ENCODE measurements around the gene ADARB2. TPM values are rescaled to one million over a fixed set of nuclear protein-coding genes. Genes with fewer than 3 reads are reported as not detected.

The ADARB2 gene
- total and polyA plus RNA-seq, 8 donors = 0.41 to 0.92 (median 0.76) TPM

DNA sequence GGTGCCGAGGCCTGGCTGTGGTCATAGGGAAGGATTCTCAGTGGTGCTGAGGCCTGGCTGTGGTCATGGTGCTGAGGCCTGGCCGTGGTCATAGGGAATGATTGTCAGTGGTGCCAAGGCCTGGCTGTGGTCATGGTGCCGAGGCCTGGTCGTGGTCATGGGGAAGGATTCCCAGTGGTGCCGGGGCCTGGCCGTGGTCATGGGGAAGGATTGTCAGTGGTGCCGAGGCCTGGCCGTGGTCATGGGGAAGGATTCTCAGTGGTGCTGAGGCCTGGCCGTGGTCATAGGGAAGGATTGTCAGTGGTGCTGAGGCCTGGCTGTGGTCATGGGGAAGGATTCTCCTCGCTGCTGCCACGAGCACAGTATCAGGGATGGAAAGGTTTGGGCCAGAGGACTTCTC lies 327.3 kb downstream of the ADARB2 start:
- no peak overlapping the region for H3K4me3 ChIP-seq
- H3K36me3 ChIP-seq = no peaks in the 10 kb centered on the region
- no peak for DNase-seq
- ATAC-seq = no peak
- H3K27me3 ChIP-seq = peaks cover 0 to 39% of the 10 kb centered on the region in 2 donors
- no peaks in the 10 kb centered on the region for H3K4me1 ChIP-seq
- TF ChIP-seq, protein P1, sequence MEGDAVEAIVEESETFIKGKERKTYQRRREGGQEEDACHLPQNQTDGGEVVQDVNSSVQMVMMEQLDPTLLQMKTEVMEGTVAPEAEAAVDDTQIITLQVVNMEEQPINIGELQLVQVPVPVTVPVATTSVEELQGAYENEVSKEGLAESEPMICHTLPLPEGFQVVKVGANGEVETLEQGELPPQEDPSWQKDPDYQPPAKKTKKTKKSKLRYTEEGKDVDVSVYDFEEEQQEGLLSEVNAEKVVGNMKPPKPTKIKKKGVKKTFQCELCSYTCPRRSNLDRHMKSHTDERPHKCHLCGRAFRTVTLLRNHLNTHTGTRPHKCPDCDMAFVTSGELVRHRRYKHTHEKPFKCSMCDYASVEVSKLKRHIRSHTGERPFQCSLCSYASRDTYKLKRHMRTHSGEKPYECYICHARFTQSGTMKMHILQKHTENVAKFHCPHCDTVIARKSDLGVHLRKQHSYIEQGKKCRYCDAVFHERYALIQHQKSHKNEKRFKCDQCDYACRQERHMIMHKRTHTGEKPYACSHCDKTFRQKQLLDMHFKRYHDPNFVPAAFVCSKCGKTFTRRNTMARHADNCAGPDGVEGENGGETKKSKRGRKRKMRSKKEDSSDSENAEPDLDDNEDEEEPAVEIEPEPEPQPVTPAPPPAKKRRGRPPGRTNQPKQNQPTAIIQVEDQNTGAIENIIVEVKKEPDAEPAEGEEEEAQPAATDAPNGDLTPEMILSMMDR (IDR thresholded peaks at IDR 0.05) = no peak
- intact Hi-C loops (cut with DNase I) = no loop called here
- no peaks in the 10 kb centered on the region for H3K9me3 ChIP-seq
- no peak overlapping the region for H3K27ac ChIP-seq

DNA sequence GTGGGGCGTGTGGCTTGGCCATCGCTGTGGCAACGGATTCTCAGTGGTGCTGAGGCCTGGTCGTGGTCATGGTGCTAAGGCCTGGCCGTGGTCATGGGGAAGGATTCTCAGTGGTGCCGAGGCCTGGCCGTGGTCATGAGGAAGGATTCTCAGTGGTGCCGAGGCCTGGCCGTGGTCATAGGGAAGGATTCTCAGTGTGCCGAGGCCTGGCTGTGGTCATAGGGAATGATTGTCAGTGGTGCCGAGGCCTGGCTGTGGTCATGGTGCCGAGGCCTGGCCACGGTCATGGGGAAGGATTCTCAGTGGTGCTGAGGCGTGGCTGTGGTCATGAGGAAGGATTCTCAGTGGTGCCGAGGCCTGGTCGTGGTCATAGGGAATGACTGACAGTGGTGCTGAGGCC lies 327.9 kb downstream of the ADARB2 start:
- TF ChIP-seq, protein P1 (IDR thresholded peaks at IDR 0.05) = no peak
- DNase-seq (no peak), ATAC-seq (no peak)
- intact Hi-C loops (cut with DNase I) = no loop called here
- no peaks in the 10 kb centered on the region for H3K4me1 ChIP-seq
- H3K27me3 ChIP-seq = peaks cover 0 to 39% of the 10 kb centered on the region in 2 donors
- H3K36me3 ChIP-seq = no peaks in the 10 kb centered on the region
- H3K27ac ChIP-seq = no peak overlapping the region
- no peaks in the 10 kb centered on the region for H3K9me3 ChIP-seq
- no peak overlapping the region for H3K4me3 ChIP-seq

DNA sequence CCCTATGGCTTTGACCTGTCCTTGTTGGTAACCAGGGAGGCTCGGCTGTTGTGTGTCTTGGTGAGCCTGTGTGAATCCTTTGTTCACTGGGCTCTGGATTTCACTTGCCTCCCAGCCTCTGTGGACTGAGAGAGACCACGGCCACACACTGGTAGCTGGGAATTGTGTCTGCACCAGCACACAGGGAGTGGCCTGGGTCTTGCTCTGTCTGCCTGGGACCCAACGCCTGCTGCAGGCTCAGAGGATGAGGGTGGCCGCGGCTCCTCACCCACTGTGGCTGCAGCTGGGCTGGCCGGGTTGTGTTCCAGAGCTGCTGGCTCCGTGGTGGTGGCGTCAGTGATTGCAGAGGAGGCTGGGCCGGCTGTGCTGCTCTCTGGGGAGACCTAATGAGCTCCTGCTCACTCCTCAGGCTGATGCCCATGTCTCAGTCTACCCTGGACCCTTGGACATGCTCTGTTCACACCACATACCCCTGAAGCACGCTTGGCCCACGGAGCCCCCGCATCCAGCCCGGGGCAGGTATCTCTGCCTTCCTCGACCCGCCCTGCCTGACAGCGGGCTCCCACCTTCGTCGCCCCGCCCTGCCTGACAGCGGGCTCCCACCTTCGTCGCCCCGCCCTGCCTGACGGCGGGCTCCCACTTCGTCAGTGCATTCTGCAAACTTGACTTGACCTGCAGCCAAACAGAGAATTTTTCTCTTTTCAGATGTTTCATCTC lies 328.5 kb downstream of the ADARB2 start:
- Histone ChIP-seq H3K4me1 (no peaks in the 10 kb centered on the region), H3K9me3 (no peaks in the 10 kb centered on the region), H3K27me3 (peaks cover 0 to 39% of the 10 kb centered on the region in 2 donors), H3K4me3 (no peak overlapping the region), H3K27ac (no peak overlapping the region), H3K36me3 (no peaks in the 10 kb centered on the region)
- ATAC-seq = no peak
- DNase-seq = no peak
- TF ChIP-seq, protein P1 (IDR thresholded peaks at IDR 0.05) = no peak
- intact Hi-C loops (cut with DNase I) = no loop called here

DNA sequence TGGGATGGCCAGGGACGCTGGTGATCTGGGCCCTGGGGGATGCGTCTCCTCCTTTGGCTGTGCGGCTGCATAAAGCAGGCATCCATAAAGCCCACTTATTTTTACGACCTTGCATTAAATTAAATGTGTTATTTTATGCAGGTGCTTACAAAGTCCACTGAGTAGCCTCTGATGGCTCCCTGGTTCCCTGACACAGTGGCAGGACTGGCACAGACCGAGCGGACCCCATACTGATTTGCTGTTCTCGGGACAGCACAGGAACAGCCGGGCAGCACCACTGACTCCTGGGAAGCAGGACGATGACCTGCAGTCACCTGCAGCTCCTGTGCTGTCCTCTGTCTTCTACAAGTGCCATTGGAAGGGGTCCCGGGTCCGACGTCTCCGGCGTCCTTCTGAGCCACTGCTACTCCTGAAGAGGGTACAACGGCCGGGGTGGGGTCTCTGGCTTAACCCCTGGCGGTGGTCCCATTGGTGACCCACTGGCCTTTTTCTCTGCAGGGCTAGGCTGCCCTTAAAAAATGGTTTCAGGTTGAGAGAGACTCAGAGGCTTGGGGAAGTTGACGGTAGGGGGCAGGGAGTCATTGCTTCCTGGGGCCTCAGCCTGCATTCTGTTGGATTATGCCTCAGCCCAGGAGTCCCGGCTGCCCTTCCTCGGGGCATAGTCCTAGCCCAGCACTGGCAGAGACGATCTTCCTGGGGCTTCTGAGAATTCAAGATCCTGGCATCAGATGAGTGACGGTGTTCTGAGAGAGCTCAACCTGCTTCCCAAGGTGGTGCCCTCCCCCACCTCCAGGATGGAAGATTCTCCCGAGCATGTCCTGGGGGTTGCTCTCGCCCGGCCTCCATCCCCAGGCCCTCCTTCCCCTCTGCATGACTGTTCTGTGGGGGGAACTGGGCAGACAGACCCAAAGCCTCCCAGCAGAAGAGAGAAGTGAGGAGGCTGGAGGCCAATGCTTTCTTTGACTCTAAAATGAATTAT lies 330.1 kb downstream of the ADARB2 start:
- Histone ChIP-seq H3K4me1 (no peaks in the 10 kb centered on the region), H3K27ac (no peak overlapping the region), H3K36me3 (no peaks in the 10 kb centered on the region), H3K4me3 (no peak overlapping the region), H3K9me3 (no peaks in the 10 kb centered on the region), H3K27me3 (peaks cover 0 to 34% of the 10 kb centered on the region in 2 donors)
- no peak for ATAC-seq
- DNase-seq = no peak
- TF ChIP-seq, protein P1 (IDR thresholded peaks at IDR 0.05) = no peak
- intact Hi-C loops (cut with DNase I) = no loop called here
